Uterus (tissue), 2 donors: ENCODE results near the gene FAM222B.

Experiments
- CTCF ChIP-seq, 4 experiments: fragments of 200-600 bp in 2 of 4; fragments of 450-650 bp in 2 of 4; sonication (generic) in 2 of 4; IDR thresholded peaks; one replicate each; pipeline ENCODE4 v1.5.1; 2016 to 2019; ENCODE audit warnings: antibody characterized with exemption in 4 of 4, mild to moderate bottlenecking in 2 of 4, moderate library complexity in 1 of 4
- POLR2A ChIP-seq, 2 donors: fragments of 450-650 bp; IDR thresholded peaks; one replicate each; pipeline ENCODE4 v1.6.1; 2016; ENCODE audit warnings: antibody characterized with exemption in 2 of 2, mild to moderate bottlenecking in 1 of 2, moderate library complexity in 1 of 2

GRCh38 chr17:28862561-28862960 lies 20.0 kb upstream of the FAM222B start:
- TF ChIP-seq CTCF (IDR thresholded peaks at IDR 0.05) (no peak), POLR2A (IDR thresholded peaks at IDR 0.05) (no peak)
